Measurements from ENCODE around the gene CACNA1D.

DNA sequence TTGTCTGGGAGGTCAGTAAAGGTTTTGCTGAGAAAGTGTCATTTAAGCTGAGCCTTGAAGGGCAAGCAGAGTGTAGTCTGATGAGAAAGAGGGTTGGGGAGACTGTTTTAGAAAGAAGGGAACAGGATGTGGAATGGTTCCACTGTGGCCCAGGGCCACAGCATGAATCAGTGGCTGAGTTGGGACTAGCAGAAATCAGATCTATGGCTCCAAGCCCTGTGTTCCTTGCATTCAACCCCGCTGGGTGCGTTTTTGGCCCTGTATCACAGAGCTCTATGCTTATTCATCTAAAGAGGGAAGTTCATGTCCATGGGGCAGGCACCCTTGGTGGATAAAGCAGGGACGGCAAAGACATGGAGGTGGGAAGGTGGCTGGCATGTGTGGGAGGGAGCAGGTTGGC lies 151.3 kb downstream of the CACNA1D start:
- TF ChIP-seq CREM (IDR thresholded peaks at IDR 0.05; ENCODE audit: low read depth) (no peak), TCF7 (IDR thresholded peaks at IDR 0.05; ENCODE audit: borderline replicate concordance) (no peak), RFX1 (IDR thresholded peaks at IDR 0.05) (no peak), ZNF184 (CRISPR knock-in tag; IDR thresholded peaks at IDR 0.05) (no peak)
- TF ChIP-seq, protein P1, sequence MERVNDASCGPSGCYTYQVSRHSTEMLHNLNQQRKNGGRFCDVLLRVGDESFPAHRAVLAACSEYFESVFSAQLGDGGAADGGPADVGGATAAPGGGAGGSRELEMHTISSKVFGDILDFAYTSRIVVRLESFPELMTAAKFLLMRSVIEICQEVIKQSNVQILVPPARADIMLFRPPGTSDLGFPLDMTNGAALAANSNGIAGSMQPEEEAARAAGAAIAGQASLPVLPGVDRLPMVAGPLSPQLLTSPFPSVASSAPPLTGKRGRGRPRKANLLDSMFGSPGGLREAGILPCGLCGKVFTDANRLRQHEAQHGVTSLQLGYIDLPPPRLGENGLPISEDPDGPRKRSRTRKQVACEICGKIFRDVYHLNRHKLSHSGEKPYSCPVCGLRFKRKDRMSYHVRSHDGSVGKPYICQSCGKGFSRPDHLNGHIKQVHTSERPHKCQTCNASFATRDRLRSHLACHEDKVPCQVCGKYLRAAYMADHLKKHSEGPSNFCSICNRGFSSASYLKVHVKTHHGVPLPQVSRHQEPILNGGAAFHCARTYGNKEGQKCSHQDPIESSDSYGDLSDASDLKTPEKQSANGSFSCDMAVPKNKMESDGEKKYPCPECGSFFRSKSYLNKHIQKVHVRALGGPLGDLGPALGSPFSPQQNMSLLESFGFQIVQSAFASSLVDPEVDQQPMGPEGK (CRISPR knock-in tag; IDR thresholded peaks at IDR 0.05; ENCODE audit: borderline replicate concordance), result no peak

Data from K562 (cell line).